ENCODE measurements around the gene IGLL5.
"Not testable (repeated sequence)": the region's sequence is repeated elsewhere in the genome, so short reads cannot be mapped to it uniquely, and the experiment has no call there.

Gene IGLL5

GRCh38 chr22:22896601-22897000 lies 9.0 kb downstream of the IGLL5 start:
- H3K4me2 ChIP-seq (ENCODE audit: low read depth, low read length, poor library complexity, severe bottlenecking) = no peak overlapping the region
- no peaks in the 10 kb centered on the region for H3F3A ChIP-seq (ENCODE audit: low read depth)
- H3K27me3 ChIP-seq (ENCODE audit: insufficient read depth, low read length, poor library complexity, severe bottlenecking) = peaks cover 21% of the 10 kb centered on the region
- no peaks in the 10 kb centered on the region for H3K9me3 ChIP-seq (ENCODE audit: insufficient read depth, low read depth, low read length)
- H2AFZ ChIP-seq (ENCODE audit: low read length) = no peak overlapping the region
- peaks cover 7% of the 10 kb centered on the region for H3K4me1 ChIP-seq (ENCODE audit: insufficient read depth, low read length, poor library complexity, severe bottlenecking)
- TF ChIP-seq CTCF (conservative IDR thresholded peaks at IDR 0.05; ENCODE audit: low read length) = no peak
- TF ChIP-seq EZH2phosphoT487 (IDR thresholded peaks at IDR 0.05; ENCODE audit: borderline replicate concordance) = no peak
- H3K36me3 ChIP-seq (ENCODE audit: insufficient read depth, low read length) = no peaks in the 10 kb centered on the region
- H3K4me3 ChIP-seq (ENCODE audit: low read length, poor library complexity, severe bottlenecking) = no peak overlapping the region
- H3K9ac ChIP-seq (ENCODE audit: low read depth, low read length, poor library complexity, severe bottlenecking) = no peak overlapping the region
- no peaks in the 10 kb centered on the region for H3K79me2 ChIP-seq (ENCODE audit: insufficient read depth, low read length)
- no peaks in the 10 kb centered on the region for H3K9me2 ChIP-seq (replicated peaks; ENCODE audit: low read depth, low read length)
- H4K20me1 ChIP-seq (ENCODE audit: insufficient read depth, low read length, poor library complexity, severe bottlenecking) = no peaks in the 10 kb centered on the region

- Histone ChIP-seq H3K4me1 (ENCODE audit: insufficient read depth, low read length, poor library complexity, severe bottlenecking) (peaks cover 7% of the 10 kb centered on the region), H3K4me3 (ENCODE audit: low read length, poor library complexity, severe bottlenecking) (no peak overlapping the region), H2AFZ (ENCODE audit: low read length) (no peak overlapping the region), H4K20me1 (ENCODE audit: insufficient read depth, low read length, poor library complexity, severe bottlenecking) (no peaks in the 10 kb centered on the region), H3K36me3 (ENCODE audit: insufficient read depth, low read length) (no peaks in the 10 kb centered on the region), H3K9ac (ENCODE audit: low read depth, low read length, poor library complexity, severe bottlenecking) (no peak overlapping the region), H3K9me2 (replicated peaks; ENCODE audit: low read depth, low read length) (no peaks in the 10 kb centered on the region), H3K79me2 (ENCODE audit: insufficient read depth, low read length) (no peaks in the 10 kb centered on the region), H3K27me3 (ENCODE audit: insufficient read depth, low read length, poor library complexity, severe bottlenecking) (peaks cover 16% of the 10 kb centered on the region), H3K9me3 (ENCODE audit: insufficient read depth, low read depth, low read length) (no peaks in the 10 kb centered on the region), H3K4me2 (ENCODE audit: low read depth, low read length, poor library complexity, severe bottlenecking) (no peak overlapping the region), H3F3A (ENCODE audit: low read depth) (no peaks in the 10 kb centered on the region)
- no peak for TF ChIP-seq CTCF (conservative IDR thresholded peaks at IDR 0.05; ENCODE audit: low read length)
- TF ChIP-seq EZH2phosphoT487 (IDR thresholded peaks at IDR 0.05; ENCODE audit: borderline replicate concordance) = no peak
These were observed 9.5 kb downstream of the IGLL5 start for GRCh38 chr22:22897091-22897490.

GRCh38 chr22:22897947-22898346 lies 10.3 kb downstream of the IGLL5 start:
- Histone ChIP-seq H3K36me3 (ENCODE audit: insufficient read depth, low read length) (no peaks in the 10 kb centered on the region), H3K4me1 (ENCODE audit: insufficient read depth, low read length, poor library complexity, severe bottlenecking) (peaks cover 7% of the 10 kb centered on the region), H3K9me3 (ENCODE audit: insufficient read depth, low read depth, low read length) (no peaks in the 10 kb centered on the region), H3K79me2 (ENCODE audit: insufficient read depth, low read length) (no peaks in the 10 kb centered on the region), H3K27me3 (ENCODE audit: insufficient read depth, low read length, poor library complexity, severe bottlenecking) (peaks cover 10% of the 10 kb centered on the region), H3K9ac (ENCODE audit: low read depth, low read length, poor library complexity, severe bottlenecking) (no peak overlapping the region), H2AFZ (ENCODE audit: low read length) (no peak overlapping the region), H3K4me2 (ENCODE audit: low read depth, low read length, poor library complexity, severe bottlenecking) (no peak overlapping the region), H4K20me1 (ENCODE audit: insufficient read depth, low read length, poor library complexity, severe bottlenecking) (no peaks in the 10 kb centered on the region), H3F3A (ENCODE audit: low read depth) (no peaks in the 10 kb centered on the region), H3K4me3 (ENCODE audit: low read length, poor library complexity, severe bottlenecking) (no peak overlapping the region), H3K9me2 (replicated peaks; ENCODE audit: low read depth, low read length) (no peaks in the 10 kb centered on the region)
- TF ChIP-seq CTCF (conservative IDR thresholded peaks at IDR 0.05; ENCODE audit: low read length) = no peak
- TF ChIP-seq EZH2phosphoT487 (IDR thresholded peaks at IDR 0.05; ENCODE audit: borderline replicate concordance) = no peak

GRCh38 chr22:22898411-22898950 lies 10.9 kb downstream of the IGLL5 start:
- H3K9me3 ChIP-seq (ENCODE audit: insufficient read depth, low read depth, low read length); H3K4me3 ChIP-seq (ENCODE audit: low read length, poor library complexity, severe bottlenecking); H3K9ac ChIP-seq (ENCODE audit: low read depth, low read length, poor library complexity, severe bottlenecking); H3K79me2 ChIP-seq (ENCODE audit: insufficient read depth, low read length); H2AFZ ChIP-seq (ENCODE audit: low read length); H4K20me1 ChIP-seq (ENCODE audit: insufficient read depth, low read length, poor library complexity, severe bottlenecking); H3F3A ChIP-seq (ENCODE audit: low read depth); H3K36me3 ChIP-seq (ENCODE audit: insufficient read depth, low read length); H3K4me2 ChIP-seq (ENCODE audit: low read depth, low read length, poor library complexity, severe bottlenecking); H3K4me1 ChIP-seq (ENCODE audit: insufficient read depth, low read length, poor library complexity, severe bottlenecking); H3K9me2 ChIP-seq (replicated peaks; ENCODE audit: low read depth, low read length): not testable (repeated sequence)
- H3K27me3 ChIP-seq (ENCODE audit: insufficient read depth, low read length, poor library complexity, severe bottlenecking) = peaks cover 10% of the 10 kb centered on the region

- not testable (repeated sequence) for H3F3A ChIP-seq (ENCODE audit: low read depth); H3K4me2 ChIP-seq (ENCODE audit: low read depth, low read length, poor library complexity, severe bottlenecking); H2AFZ ChIP-seq (ENCODE audit: low read length); H3K4me3 ChIP-seq (ENCODE audit: low read length, poor library complexity, severe bottlenecking); H3K9ac ChIP-seq (ENCODE audit: low read depth, low read length, poor library complexity, severe bottlenecking); H3K9me2 ChIP-seq (replicated peaks; ENCODE audit: low read depth, low read length); H4K20me1 ChIP-seq (ENCODE audit: insufficient read depth, low read length, poor library complexity, severe bottlenecking); H3K36me3 ChIP-seq (ENCODE audit: insufficient read depth, low read length); H3K79me2 ChIP-seq (ENCODE audit: insufficient read depth, low read length); H3K9me3 ChIP-seq (ENCODE audit: insufficient read depth, low read depth, low read length); H3K4me1 ChIP-seq (ENCODE audit: insufficient read depth, low read length, poor library complexity, severe bottlenecking)
- peaks cover 10% of the 10 kb centered on the region for H3K27me3 ChIP-seq (ENCODE audit: insufficient read depth, low read length, poor library complexity, severe bottlenecking)
These were observed 11.9 kb downstream of the IGLL5 start for GRCh38 chr22:22899342-22900080.
